Skeletal muscle tissue (tissue), 4 donors: Measurements from ENCODE around the gene PDE8B. TPM values are rescaled to one million over a fixed set of nuclear protein-coding genes. Genes with fewer than 3 reads are reported as not detected.

Source experiments
- H3K27ac ChIP-seq: one replicate; pipeline ENCODE4 v1.7.0; 2013; ENCODE audit warnings: mild to moderate bottlenecking, low read depth, low read length, inconsistent platforms
- H3K27me3 ChIP-seq, 3 donors: one replicate each; pipeline ENCODE4 v1.7.0; 2013; ENCODE audit warnings: low read length in 3 of 3; ENCODE audit not compliant: control insufficient read depth in 3 of 3, insufficient read depth in 3 of 3
- H3K36me3 ChIP-seq, 3 donors: one replicate each; pipeline ENCODE4 v1.7.0; 2013; ENCODE audit warnings: low read length in 3 of 3; ENCODE audit not compliant: control insufficient read depth in 3 of 3, insufficient read depth in 3 of 3
- H3K4me1 ChIP-seq, 3 donors: one replicate each; pipeline ENCODE4 v1.7.0; 2013; ENCODE audit warnings: low read length in 3 of 3, mild to moderate bottlenecking in 3 of 3; ENCODE audit not compliant: control insufficient read depth in 3 of 3, insufficient read depth in 3 of 3
- H3K4me3 ChIP-seq, 3 donors: one replicate each; pipeline ENCODE4 v1.7.0; 2013; ENCODE audit warnings: low read length in 3 of 3
- H3K9ac ChIP-seq, 3 donors: one replicate each; pipeline ENCODE4 v1.7.0; 2013; ENCODE audit warnings: low read length in 3 of 3, mild to moderate bottlenecking in 3 of 3, moderate library complexity in 2 of 3, low read depth in 1 of 3
- H3K9me3 ChIP-seq, 3 donors: one replicate each; pipeline ENCODE4 v1.7.0; 2013; ENCODE audit warnings: low read length in 3 of 3; ENCODE audit not compliant: control insufficient read depth in 3 of 3
- total RNA-seq: library from RNA; depleted of rRNA; stranded (reverse); fragments of >200 nt; gene quantifications from one replicate; pipeline ENCODE4 v1.2.3, GENCODE V29; 2014
- donor health status: Osteomylitis.

Gene PDE8B
- total RNA-seq, 1 donor from 2014 or later = 1.0 TPM

DNA sequence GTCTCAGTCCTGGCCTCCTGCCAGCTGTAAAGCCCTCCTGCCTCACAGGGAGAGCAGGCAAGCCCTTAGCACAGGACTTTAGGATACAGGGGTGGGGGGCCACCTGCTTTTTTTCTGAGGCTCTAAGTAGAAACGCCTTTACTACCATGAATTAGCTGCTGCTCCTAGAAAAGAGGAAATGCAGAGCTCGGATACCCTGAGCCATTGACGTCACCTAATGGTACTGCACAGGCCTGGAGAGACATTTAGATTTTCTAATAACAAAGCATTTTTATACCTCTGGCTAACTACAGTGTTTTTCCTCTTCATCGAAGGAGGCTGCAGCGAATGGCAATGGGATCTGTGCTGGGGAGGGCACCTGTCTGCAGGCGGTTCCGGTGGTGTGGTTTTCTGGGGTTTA lies 144.6 kb downstream of the PDE8B start:
- Histone ChIP-seq H3K4me3 (no peak overlapping the region), H3K9ac (no peak overlapping the region), H3K27ac (no peak overlapping the region), H3K27me3 (no peaks in the 10 kb centered on the region), H3K4me1 (no peaks in the 10 kb centered on the region), H3K36me3 (no peaks in the 10 kb centered on the region), H3K9me3 (no peaks in the 10 kb centered on the region)

DNA sequence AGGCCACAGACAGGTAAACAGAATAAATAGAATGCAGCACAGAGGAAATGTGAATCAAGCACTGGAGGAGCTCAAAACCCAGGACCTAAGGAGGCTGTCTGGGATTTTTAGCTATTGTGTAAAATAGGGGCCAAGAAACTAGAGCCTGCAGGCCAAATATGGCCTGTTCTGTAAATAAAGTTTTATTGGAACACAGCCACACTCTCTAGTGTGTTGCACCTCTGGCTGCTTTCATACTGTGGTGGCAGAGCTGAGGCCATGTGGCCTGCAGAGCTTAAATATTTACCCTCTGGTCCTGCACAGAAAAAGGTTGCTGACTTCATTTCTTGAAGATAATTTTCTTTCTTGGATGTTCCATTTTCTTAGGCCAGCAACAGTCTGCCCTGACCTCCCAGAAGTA lies 145.3 kb downstream of the PDE8B start:
- H3K27me3 ChIP-seq = no peaks in the 10 kb centered on the region
- no peak overlapping the region for H3K4me3 ChIP-seq
- H3K9me3 ChIP-seq = no peaks in the 10 kb centered on the region
- H3K27ac ChIP-seq = no peak overlapping the region
- H3K9ac ChIP-seq = no peak overlapping the region
- H3K36me3 ChIP-seq = no peaks in the 10 kb centered on the region
- no peaks in the 10 kb centered on the region for H3K4me1 ChIP-seq

DNA sequence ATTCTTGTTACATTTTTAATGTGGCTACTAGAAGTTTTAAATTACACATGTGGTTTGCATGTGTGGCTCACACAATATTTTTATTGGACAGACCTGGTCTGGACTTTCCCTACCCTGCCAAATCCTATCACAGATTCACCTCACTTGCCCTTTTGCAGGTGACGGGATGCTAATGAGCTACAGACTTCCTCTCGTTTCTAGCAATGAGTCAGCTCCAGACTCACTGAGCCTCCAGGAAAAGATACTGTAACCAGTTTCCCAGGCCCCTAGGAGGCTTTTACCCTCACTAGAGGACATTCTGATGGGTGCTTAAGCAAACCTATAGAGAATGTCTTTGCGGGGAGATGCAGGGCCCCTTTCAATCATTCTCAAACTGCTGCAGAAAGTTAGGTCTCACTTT lies 146.3 kb downstream of the PDE8B start:
- no peak overlapping the region for H3K4me3 ChIP-seq
- H3K9me3 ChIP-seq = no peaks in the 10 kb centered on the region
- H3K27ac ChIP-seq = no peak overlapping the region
- H3K27me3 ChIP-seq = no peaks in the 10 kb centered on the region
- no peak overlapping the region for H3K9ac ChIP-seq
- H3K4me1 ChIP-seq = no peaks in the 10 kb centered on the region
- no peaks in the 10 kb centered on the region for H3K36me3 ChIP-seq

DNA sequence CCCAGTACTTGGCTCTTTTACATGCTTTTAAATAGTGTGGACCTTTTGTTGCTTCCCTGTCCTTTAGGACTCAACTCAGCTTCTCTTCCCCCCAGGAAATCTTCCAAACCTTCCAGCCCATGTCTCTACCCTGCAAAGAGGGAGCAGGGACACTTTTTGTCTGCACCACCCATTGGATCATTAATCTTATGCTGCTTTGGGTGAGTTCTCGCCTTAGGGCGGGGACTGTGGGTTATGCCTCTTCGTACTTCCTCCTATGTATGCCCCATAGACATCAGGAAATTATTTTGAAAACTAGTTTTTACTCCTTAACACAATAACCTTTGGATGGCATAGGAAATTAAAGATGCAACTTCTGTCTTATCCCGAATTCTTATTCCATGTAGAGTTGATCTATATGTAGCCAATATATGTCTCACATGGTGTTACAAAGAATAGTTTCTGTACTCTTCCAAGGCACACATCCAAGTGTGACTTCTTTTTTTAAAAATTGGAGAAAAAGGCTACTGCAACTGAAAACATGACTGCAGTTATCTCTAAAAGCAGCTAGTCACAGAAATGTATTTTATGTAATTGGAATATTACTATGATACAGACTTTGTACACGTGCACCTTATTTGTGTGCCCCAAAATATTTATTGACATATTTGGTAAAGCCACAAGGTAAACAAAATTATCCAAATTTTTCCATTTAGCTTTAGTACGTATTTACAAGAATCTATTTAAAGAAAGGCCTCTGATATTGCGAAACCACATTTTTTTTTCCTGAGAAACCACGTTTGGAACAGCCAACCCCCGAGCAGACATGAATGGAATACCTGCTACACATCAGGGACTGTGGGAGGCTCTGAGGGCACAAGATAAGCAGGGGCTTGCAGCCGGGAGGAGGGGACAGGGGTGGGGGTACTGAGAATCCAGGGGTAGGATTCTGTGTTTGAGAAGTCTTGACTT lies 148.1 kb downstream of the PDE8B start:
- H3K27ac ChIP-seq = no peak overlapping the region
- H3K27me3 ChIP-seq = no peaks in the 10 kb centered on the region
- H3K36me3 ChIP-seq = no peaks in the 10 kb centered on the region
- no peaks in the 10 kb centered on the region for H3K4me1 ChIP-seq
- H3K9me3 ChIP-seq = no peaks in the 10 kb centered on the region
- no peak overlapping the region for H3K9ac ChIP-seq
- H3K4me3 ChIP-seq = no peak overlapping the region

DNA sequence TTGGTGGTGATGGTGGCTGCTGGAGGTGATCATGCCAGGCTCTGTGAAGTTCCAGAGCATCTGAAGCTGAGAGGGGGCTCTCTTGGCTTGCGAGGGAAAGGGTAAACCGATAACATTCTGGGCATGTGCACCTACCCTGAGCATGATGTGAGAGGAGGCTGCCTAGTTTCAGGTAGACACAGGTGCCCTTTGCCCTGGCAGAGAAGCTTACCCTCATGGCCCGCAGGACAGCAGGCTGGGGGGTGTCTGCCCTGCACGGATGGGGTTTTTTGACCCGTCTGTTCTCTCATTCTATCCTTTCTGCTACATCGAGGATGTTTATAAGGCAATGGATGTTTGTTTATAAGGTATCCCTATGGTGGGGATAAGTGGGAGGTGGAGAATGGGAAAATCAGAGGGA lies 148.8 kb downstream of the PDE8B start:
- Histone ChIP-seq H3K9me3 (no peaks in the 10 kb centered on the region), H3K9ac (no peak overlapping the region), H3K27ac (no peak overlapping the region), H3K27me3 (no peaks in the 10 kb centered on the region), H3K36me3 (no peaks in the 10 kb centered on the region), H3K4me1 (no peaks in the 10 kb centered on the region), H3K4me3 (no peak overlapping the region)

DNA sequence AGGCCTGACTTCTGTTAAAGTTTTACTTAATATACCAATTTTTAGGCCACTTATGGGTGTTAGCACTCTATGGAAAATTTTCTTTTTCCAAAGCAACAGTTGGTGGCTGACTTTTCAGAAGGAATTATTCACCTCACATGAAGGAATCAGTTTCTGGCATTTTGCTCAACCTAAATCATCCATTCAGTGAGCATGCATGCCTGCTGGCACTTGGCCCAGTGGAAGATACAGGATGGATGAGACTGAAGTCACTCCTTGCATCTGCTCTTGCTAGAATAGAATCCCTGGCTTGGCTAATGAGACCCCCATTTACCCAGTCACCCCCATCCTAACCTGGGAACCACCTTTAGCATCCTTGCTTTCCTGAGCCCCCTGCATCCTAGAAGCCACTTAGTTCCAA lies 149.9 kb downstream of the PDE8B start:
- H3K27me3 ChIP-seq = no peaks in the 10 kb centered on the region
- H3K4me3 ChIP-seq = no peak overlapping the region
- no peaks in the 10 kb centered on the region for H3K4me1 ChIP-seq
- H3K9ac ChIP-seq = no peak overlapping the region
- H3K9me3 ChIP-seq = no peaks in the 10 kb centered on the region
- H3K27ac ChIP-seq = no peak overlapping the region
- H3K36me3 ChIP-seq = no peaks in the 10 kb centered on the region

DNA sequence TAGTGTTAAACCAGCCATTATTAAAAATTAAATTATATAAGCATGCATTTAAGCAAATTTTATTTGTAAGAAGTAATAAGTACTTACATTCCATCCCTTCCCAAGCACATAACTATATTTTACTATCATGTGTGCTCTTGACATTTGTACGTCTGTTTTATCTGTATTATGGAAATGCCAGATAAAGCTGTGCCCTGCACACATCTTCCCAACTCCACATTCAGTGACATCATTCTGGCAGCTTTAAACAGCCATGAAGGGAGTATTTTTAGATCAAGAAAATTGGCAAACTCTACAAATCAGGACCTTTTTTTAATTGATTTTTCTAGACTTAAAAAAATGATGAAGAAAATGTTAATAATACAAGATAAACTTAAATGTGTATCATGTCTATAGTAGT lies 150.5 kb downstream of the PDE8B start:
- no peaks in the 10 kb centered on the region for H3K36me3 ChIP-seq
- no peaks in the 10 kb centered on the region for H3K9me3 ChIP-seq
- H3K27me3 ChIP-seq = no peaks in the 10 kb centered on the region

DNA sequence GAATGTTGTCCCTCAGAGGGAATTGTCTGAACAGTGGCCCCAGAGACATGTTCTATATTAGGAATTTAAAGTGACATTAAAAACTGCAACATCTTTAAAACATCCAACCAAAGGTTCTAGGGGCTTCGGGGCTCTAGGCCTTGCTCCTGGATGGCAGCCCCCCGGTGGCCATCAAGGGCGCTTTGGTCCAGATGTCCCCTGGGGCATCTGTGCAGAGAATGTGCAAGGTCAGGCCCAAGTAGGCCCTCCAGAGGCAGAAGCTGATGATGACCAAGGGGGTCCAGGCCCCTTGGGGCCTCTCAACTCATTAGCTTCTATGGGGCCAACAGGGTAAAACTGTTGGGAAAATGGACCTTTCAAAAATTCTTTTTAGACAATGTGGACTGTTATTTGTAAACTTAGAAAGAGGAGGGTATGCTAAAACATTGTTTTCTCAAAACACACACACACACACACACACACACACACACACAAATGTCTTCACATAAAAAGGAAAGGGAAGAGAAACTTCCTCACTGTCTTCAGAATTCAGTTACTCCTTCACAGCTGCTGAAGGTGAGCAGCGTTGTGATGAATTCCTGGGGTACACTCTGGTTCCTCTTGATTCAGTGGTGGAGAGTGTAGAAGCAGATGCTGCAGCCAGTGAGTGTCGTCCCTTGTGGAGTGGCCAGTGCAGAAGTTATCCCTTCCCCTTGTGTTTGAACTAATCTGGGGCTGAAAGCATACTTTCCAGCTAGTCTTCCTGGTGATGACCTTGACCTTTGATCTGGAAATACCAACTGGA lies 156.4 kb downstream of the PDE8B start:
- no peaks in the 10 kb centered on the region for H3K27me3 ChIP-seq
- no peak overlapping the region for H3K4me3 ChIP-seq
- H3K27ac ChIP-seq = no peak overlapping the region
- H3K36me3 ChIP-seq = no peaks in the 10 kb centered on the region
- H3K9me3 ChIP-seq = no peaks in the 10 kb centered on the region
- H3K4me1 ChIP-seq = no peaks in the 10 kb centered on the region
- H3K9ac ChIP-seq = no peak overlapping the region

More for the DNA sequence above, 150.5 kb downstream of the PDE8B start:
- no peak overlapping the region for H3K9ac ChIP-seq
- H3K4me3 ChIP-seq = no peak overlapping the region
- H3K27ac ChIP-seq = no peak overlapping the region
- H3K4me1 ChIP-seq = no peaks in the 10 kb centered on the region

DNA sequence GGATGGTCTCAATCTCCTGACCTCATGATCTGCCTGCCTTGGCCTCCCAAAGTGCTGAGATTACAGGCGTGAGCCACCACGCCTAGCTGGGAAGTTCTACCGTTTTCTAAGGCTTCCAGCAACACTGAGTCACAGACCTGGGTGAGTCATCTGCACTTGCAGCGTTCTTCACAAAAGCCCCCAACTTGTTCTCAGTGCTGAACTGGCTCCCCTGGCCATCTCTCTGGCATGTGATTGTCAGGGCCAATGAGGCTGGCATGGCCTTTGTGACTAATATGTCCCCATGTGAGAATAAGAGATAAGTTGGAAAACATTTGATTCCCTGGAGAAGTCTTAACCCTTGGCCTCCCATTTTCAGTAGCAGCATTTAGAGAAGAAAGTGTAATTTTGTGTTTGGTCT lies 157.3 kb downstream of the PDE8B start:
- Histone ChIP-seq H3K4me1 (no peaks in the 10 kb centered on the region), H3K4me3 (no peak overlapping the region), H3K9ac (no peak overlapping the region), H3K9me3 (no peaks in the 10 kb centered on the region), H3K27ac (no peak overlapping the region), H3K27me3 (no peaks in the 10 kb centered on the region), H3K36me3 (no peaks in the 10 kb centered on the region)

DNA sequence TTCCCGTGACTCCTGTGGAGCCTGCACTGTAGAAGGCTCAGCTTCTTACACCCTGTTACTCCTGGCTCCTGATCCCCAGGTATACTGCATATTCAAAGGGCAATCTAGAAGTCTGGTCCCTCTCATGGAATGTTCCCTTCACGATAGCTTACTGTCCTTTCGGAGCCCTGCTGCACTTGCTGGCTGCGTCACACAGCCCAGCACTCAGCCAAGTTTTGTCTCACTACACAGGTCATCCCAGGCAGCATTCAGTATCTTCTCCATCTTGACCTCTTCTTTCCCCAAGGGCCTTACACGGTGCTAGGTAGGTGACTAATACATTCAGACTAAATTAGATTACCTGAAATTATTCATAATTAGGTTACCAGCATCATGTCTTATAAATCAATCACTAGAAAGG lies 157.9 kb downstream of the PDE8B start:
- Histone ChIP-seq H3K9ac (no peak overlapping the region), H3K4me3 (no peak overlapping the region), H3K27ac (no peak overlapping the region), H3K27me3 (no peaks in the 10 kb centered on the region), H3K36me3 (no peaks in the 10 kb centered on the region), H3K4me1 (no peaks in the 10 kb centered on the region), H3K9me3 (no peaks in the 10 kb centered on the region)
